ENCODE results near the gene WDR1.

GRCh38 chr4:10087152-10087791 is 29.3 kb downstream of the WDR1 start:
- TF ChIP-seq POLR2AphosphoS5 (IDR thresholded peaks at IDR 0.05; ENCODE audit: borderline replicate concordance, low read depth, low read length) (no peak), EZH2 (IDR thresholded peaks at IDR 0.05) (no peak), FOXP2 (optimal IDR thresholded peaks at IDR 0.05; ENCODE audit: control extremely low read depth, extremely low read length, insufficient read depth) (no peak)
